Measurements from ENCODE around the gene LIMS2. TPM values are rescaled to one million over a fixed set of nuclear protein-coding genes. Genes with fewer than 3 reads are reported as not detected.

LIMS2 gene
- total and polyA plus RNA-seq, 2 of the 8 experiments (the other 6 are each of a cell fraction or from before 2014, with no cell fraction given), result 3.3 to 4.8 TPM

GRCh38 chr2:127649100-127649611 lies 26.2 kb downstream of the LIMS2 start:
- no peak overlapping the region for H2BK20ac ChIP-seq (ENCODE audit: low read length)
- H3K23me2 ChIP-seq (ENCODE audit: low read depth, low read length), result no peaks in the 10 kb centered on the region
- H3K9ac ChIP-seq (replicated peaks in 1 of 4; ENCODE audit: extremely low read depth in 1 of 4, low read depth in 3 of 4, low read length in 3 of 4), result no peak overlapping the region
- no peak overlapping the region; the same call in 1 of the 2 replicates for H4K8ac ChIP-seq (ENCODE audit: extremely low read depth, insufficient read depth, low read length)
- H3K36me3 ChIP-seq (ENCODE audit: control insufficient read depth in 2 of 4, insufficient read depth in 4 of 4, low read length in 3 of 4), result no peaks in the 10 kb centered on the region
- H4K5ac ChIP-seq (ENCODE audit: insufficient read length, low read depth, low read length), result no peak overlapping the region
- 0 out of 2 replicates have a peak, but pooled peaks cover 3% of the 10 kb centered on the region for H3K79me1 ChIP-seq (ENCODE audit: low read depth, low read length)
- H3K4ac ChIP-seq (replicated peaks; ENCODE audit: insufficient read length, low read depth, low read length), result no peak overlapping the region
- H3K56ac ChIP-seq (replicated peaks; ENCODE audit: insufficient read length, low read depth, low read length), result no peak overlapping the region
- H3K4me3 ChIP-seq (ENCODE audit: extremely low read depth in 1 of 4, insufficient read depth in 2 of 4, low read depth in 3 of 4, low read length in 4 of 4), result no peak overlapping the region
- H3K23ac ChIP-seq (ENCODE audit: insufficient read length), result no peak overlapping the region
- WGBS, 2 experiments (ENCODE audit: extremely low coverage in 1 of 2, insufficient coverage in 1 of 2, insufficient read length in 1 of 2, insufficient replicate concordance in 2 of 2, low coverage in 1 of 2, low lambda C conversion rate in 2 of 2, missing lambda C conversion rate in 1 of 2), result 80% methylated on average over 11 of the region's 12 CpGs; no CpG with 5 or more reads in 1 of the 2 experiments
- H2BK120ac ChIP-seq (replicated peaks; ENCODE audit: low read depth, low read length), result no peak overlapping the region
- no peak overlapping the region for H4K91ac ChIP-seq (replicated peaks; ENCODE audit: insufficient read length, low read length)
- H3K27ac ChIP-seq (ENCODE audit: low read depth, low read length), result no peak overlapping the region
- DNase-seq (ENCODE audit: low read depth in 1 of 2, low spot score in 2 of 2) (no peak), FAIRE-seq (no peak)
- peaks cover 0 to 2% (median 0%) of the 10 kb centered on the region in 4 experiments; a peak in 1 of 7 replicates for H3K27me3 ChIP-seq (replicated peaks in 1 of 4; ENCODE audit: control insufficient read depth in 3 of 4, extremely low read depth in 1 of 4, insufficient read depth in 3 of 4, low read length in 3 of 4)
- 0 out of 2 replicates have a peak overlapping the region, but pooled peaks have one; percentile 46 for H2AFZ ChIP-seq (ENCODE audit: low read length)
- H2AK5ac ChIP-seq (ENCODE audit: low read depth, low read length), result no peak overlapping the region
- no peak overlapping the region for H2BK15ac ChIP-seq (ENCODE audit: low read length)
- H3K4me2 ChIP-seq (ENCODE audit: insufficient read depth in 1 of 2, low read depth in 2 of 2, low read length in 2 of 2), result no peak overlapping the region
- no peak overlapping the region for H3K14ac ChIP-seq (ENCODE audit: insufficient read length)
- H3K79me2 ChIP-seq (ENCODE audit: control insufficient read depth in 1 of 2, insufficient read depth in 2 of 2, low read length in 2 of 2), result no peaks in the 10 kb centered on the region
- no peak overlapping the region for H2BK5ac ChIP-seq (ENCODE audit: low read depth, low read length)
- CTCF ChIA-PET (ENCODE audit: partially characterized antibody), result interaction anchor here (0.7 to 13.7 kb wide), 20 partner anchors 9 to 169 kb away, joined by 3 to 160 read pairs (median 4); partner anchors contain the start of genes IWS1 and LIMS2
- peaks cover 0 to 5% (median under 1%) of the 10 kb centered on the region in 4 experiments; a peak in 2 of 7 replicates for H3K4me1 ChIP-seq (replicated peaks in 1 of 4; ENCODE audit: control insufficient read depth in 3 of 4, insufficient read depth in 4 of 4, low read length in 3 of 4)
- no peaks in the 10 kb centered on the region for H4K20me1 ChIP-seq (replicated peaks in 1 of 2; ENCODE audit: control insufficient read depth in 1 of 2, insufficient read depth in 2 of 2, low read length in 2 of 2)
- peak overlapping the region; percentile 7; the same call in 1 of the 2 replicates for H3K18ac ChIP-seq (ENCODE audit: extremely low read depth, low read length)
- no peaks in the 10 kb centered on the region for H3K9me3 ChIP-seq (ENCODE audit: insufficient read depth in 2 of 2, low read depth in 1 of 2, low read length in 1 of 2)
- POLR2A ChIA-PET (ENCODE audit: partially characterized antibody), result interaction anchor here (0.9 to 1.6 kb wide), 3 partner anchors 20 to 53 kb away, joined by 3 to 4 read pairs (median 3); partner anchors contain the start of gene SFT2D3
- H2BK12ac ChIP-seq (ENCODE audit: low read depth, low read length), result no peak overlapping the region
- TF ChIP-seq EGR1 (IDR thresholded peaks at IDR 0.05; ENCODE audit: borderline replicate concordance, low read depth, low read length), result no peak
- TF ChIP-seq JUN (IDR thresholded peaks at IDR 0.05; ENCODE audit: low read depth, low read length), result no peak
- no peak for TF ChIP-seq CBX8 (IDR thresholded peaks at IDR 0.05; ENCODE audit: borderline replicate concordance, low read depth, low read length)
- no peak for TF ChIP-seq ASH2L (IDR thresholded peaks at IDR 0.05; ENCODE audit: low read length)
- no peak for TF ChIP-seq SIN3A (conservative IDR thresholded peaks at IDR 0.05 in 1 of 2, IDR thresholded peaks at IDR 0.05 in 1 of 2; ENCODE audit: low read depth in 1 of 2, low read length in 2 of 2)
- TF ChIP-seq HDAC2 (IDR thresholded peaks at IDR 0.05; ENCODE audit: borderline replicate concordance in 1 of 2, low read depth in 2 of 2, low read length in 2 of 2), result no peak
- TF ChIP-seq BACH1 (IDR thresholded peaks at IDR 0.05; ENCODE audit: low read length), result no peak
- no peak for TF ChIP-seq POLR2AphosphoS5 (IDR thresholded peaks at IDR 0.05; ENCODE audit: low read depth, low read length)
- TF ChIP-seq TAF1 (IDR thresholded peaks at IDR 0.05; ENCODE audit: low read depth, low read length), result no peak
- no peak for TF ChIP-seq USF2 (IDR thresholded peaks at IDR 0.05; ENCODE audit: low read length)
- no peak for TF ChIP-seq BCL11A (IDR thresholded peaks at IDR 0.05; ENCODE audit: low read depth in 2 of 2, low read length in 2 of 2)
